ENCODE data around the gene SPI1. TPM values are rescaled to one million over a fixed set of nuclear protein-coding genes. Genes with fewer than 3 reads are reported as not detected.

SPI1 gene
- total RNA-seq, 1 donor from 2014 or later: not detected

GRCh38 chr11:47351156-47352126 lies 26.9 kb downstream of the SPI1 start:
- H3K4me3 Mint-ChIP-seq: no peak overlapping the region
- TF ChIP-seq CTCF (conservative IDR thresholded peaks at IDR 0.05): no peak
- no peaks in the 10 kb centered on the region for H3K27me3 Mint-ChIP-seq
- DNase-seq (ENCODE audit: extremely low spot score, unreplicated experiment): no peak
- peaks cover 9% of the 10 kb centered on the region for H3K4me1 Mint-ChIP-seq (ENCODE audit: unreplicated experiment)
- no peaks in the 10 kb centered on the region for H3K36me3 Mint-ChIP-seq
- H3K27ac Mint-ChIP-seq: no peak overlapping the region
- no peaks in the 10 kb centered on the region for H3K9me3 Mint-ChIP-seq

- no peak for TF ChIP-seq CTCF (conservative IDR thresholded peaks at IDR 0.05)
- Mint-ChIP-seq H3K4me1 (ENCODE audit: unreplicated experiment) (peaks cover 9% of the 10 kb centered on the region), H3K9me3 (no peaks in the 10 kb centered on the region), H3K36me3 (no peaks in the 10 kb centered on the region), H3K4me3 (no peak overlapping the region), H3K27me3 (no peaks in the 10 kb centered on the region), H3K27ac (no peak overlapping the region)
- no peak for DNase-seq (ENCODE audit: extremely low spot score, unreplicated experiment)
Observed at GRCh38 chr11:47350315-47350714, 28.0 kb downstream of the SPI1 start.

- no peak for DNase-seq (ENCODE audit: extremely low spot score, unreplicated experiment)
- Mint-ChIP-seq H3K4me1 (ENCODE audit: unreplicated experiment) (peaks cover 5% of the 10 kb centered on the region), H3K36me3 (no peaks in the 10 kb centered on the region), H3K4me3 (no peak overlapping the region), H3K9me3 (no peaks in the 10 kb centered on the region), H3K27ac (no peak overlapping the region), H3K27me3 (no peaks in the 10 kb centered on the region)
- no peak for TF ChIP-seq CTCF (conservative IDR thresholded peaks at IDR 0.05)
Observed at GRCh38 chr11:47349521-47350095, 28.7 kb downstream of the SPI1 start.

GRCh38 chr11:47348859-47349258 lies 29.5 kb downstream of the SPI1 start:
- no peak for DNase-seq (ENCODE audit: extremely low spot score, unreplicated experiment)
- Mint-ChIP-seq H3K27me3 (no peaks in the 10 kb centered on the region), H3K9me3 (no peaks in the 10 kb centered on the region), H3K36me3 (no peaks in the 10 kb centered on the region), H3K27ac (peak overlapping the region; percentile 34), H3K4me1 (ENCODE audit: unreplicated experiment) (peaks cover 5% of the 10 kb centered on the region), H3K4me3 (no peak overlapping the region)
- peak; percentile 60 for TF ChIP-seq CTCF (conservative IDR thresholded peaks at IDR 0.05)

- peaks cover 5% of the 10 kb centered on the region for H3K4me1 Mint-ChIP-seq (ENCODE audit: unreplicated experiment)
- H3K36me3 Mint-ChIP-seq: no peaks in the 10 kb centered on the region
- no peak overlapping the region for H3K4me3 Mint-ChIP-seq
Observed at GRCh38 chr11:47348131-47348802, 30.1 kb downstream of the SPI1 start.

More at GRCh38 chr11:47348131-47348802, 30.1 kb downstream of the SPI1 start:
- Mint-ChIP-seq H3K27ac (no peak overlapping the region), H3K9me3 (no peaks in the 10 kb centered on the region), H3K27me3 (no peaks in the 10 kb centered on the region)
- no peak for DNase-seq (ENCODE audit: extremely low spot score, unreplicated experiment)
- no peak for TF ChIP-seq CTCF (conservative IDR thresholded peaks at IDR 0.05)
